ENCODE measurements around the gene SMTNL2.

GRCh38 chr17:4596636-4597380 lies 12.5 kb downstream of the SMTNL2 start:
- TF ChIP-seq, protein P1, sequence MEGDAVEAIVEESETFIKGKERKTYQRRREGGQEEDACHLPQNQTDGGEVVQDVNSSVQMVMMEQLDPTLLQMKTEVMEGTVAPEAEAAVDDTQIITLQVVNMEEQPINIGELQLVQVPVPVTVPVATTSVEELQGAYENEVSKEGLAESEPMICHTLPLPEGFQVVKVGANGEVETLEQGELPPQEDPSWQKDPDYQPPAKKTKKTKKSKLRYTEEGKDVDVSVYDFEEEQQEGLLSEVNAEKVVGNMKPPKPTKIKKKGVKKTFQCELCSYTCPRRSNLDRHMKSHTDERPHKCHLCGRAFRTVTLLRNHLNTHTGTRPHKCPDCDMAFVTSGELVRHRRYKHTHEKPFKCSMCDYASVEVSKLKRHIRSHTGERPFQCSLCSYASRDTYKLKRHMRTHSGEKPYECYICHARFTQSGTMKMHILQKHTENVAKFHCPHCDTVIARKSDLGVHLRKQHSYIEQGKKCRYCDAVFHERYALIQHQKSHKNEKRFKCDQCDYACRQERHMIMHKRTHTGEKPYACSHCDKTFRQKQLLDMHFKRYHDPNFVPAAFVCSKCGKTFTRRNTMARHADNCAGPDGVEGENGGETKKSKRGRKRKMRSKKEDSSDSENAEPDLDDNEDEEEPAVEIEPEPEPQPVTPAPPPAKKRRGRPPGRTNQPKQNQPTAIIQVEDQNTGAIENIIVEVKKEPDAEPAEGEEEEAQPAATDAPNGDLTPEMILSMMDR (conservative IDR thresholded peaks at IDR 0.05; ENCODE audit: low read depth, low read length), result no peak
- TF ChIP-seq POLR2A (IDR thresholded peaks at IDR 0.05; ENCODE audit: low read depth, low read length) (no peak), CEBPB (IDR thresholded peaks at IDR 0.05; ENCODE audit: low read depth, low read length) (no peak), MAZ (IDR thresholded peaks at IDR 0.05; ENCODE audit: borderline replicate concordance, low read depth, low read length) (no peak), RAD21 (IDR thresholded peaks at IDR 0.05; ENCODE audit: low read length) (no peak)
- TF ChIP-seq, protein P2, sequence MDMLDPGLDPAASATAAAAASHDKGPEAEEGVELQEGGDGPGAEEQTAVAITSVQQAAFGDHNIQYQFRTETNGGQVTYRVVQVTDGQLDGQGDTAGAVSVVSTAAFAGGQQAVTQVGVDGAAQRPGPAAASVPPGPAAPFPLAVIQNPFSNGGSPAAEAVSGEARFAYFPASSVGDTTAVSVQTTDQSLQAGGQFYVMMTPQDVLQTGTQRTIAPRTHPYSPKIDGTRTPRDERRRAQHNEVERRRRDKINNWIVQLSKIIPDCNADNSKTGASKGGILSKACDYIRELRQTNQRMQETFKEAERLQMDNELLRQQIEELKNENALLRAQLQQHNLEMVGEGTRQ (IDR thresholded peaks at IDR 0.05; ENCODE audit: low read depth, low read length), result no peak

Measured in IMR-90 (cell line).